HCT116 (cell line): Measurements from ENCODE around the gene MGA. TPM values are rescaled to one million over a fixed set of nuclear protein-coding genes. Genes with fewer than 3 reads are reported as not detected.

Experiments
- ATAC-seq: fragments of 200-7000 bp; cut with Tn5 transposase; 2 replicates; pipeline ENCODE4 v1.9.1; 2020; ENCODE audit warnings: mild to moderate bottlenecking, moderate library complexity
- BruUV-seq: library from RNA; stranded (reverse); fragments of 400-500 nt; replicated peaks from 2 replicates; lab custom pipeline; 2021; lab: Mats Ljungman, UMichigan
- CTCF ChIA-PET: fragments of 300-600 bp; sonication (Branson Sonifier 250); formaldehyde crosslinking; loops from one replicate; lab custom pipeline; 2021; ENCODE audit warnings: antibody characterized with exemption; lab: Charles Lee
- POLR2A ChIA-PET: fragments of 300-600, 350-600 bp; sonication (Branson Sonifier 250); formaldehyde crosslinking; loops from one replicate; lab custom pipeline; 2021; ENCODE audit warnings: antibody characterized with exemption; lab: Charles Lee
- RAD21 ChIA-PET, 2 experiments: fragments of 300-600 bp; sonication (Branson Sonifier 250); formaldehyde crosslinking; loops; one replicate each; lab custom pipeline; 2023; ENCODE audit warnings: low total read pairs in 2 of 2; ENCODE audit not compliant: uncharacterized antibody in 2 of 2, unreplicated experiment in 2 of 2, low non-redundant PET in 1 of 2; lab: Charles Lee
- DNase-seq: peaks from one replicate; pipeline ENCODE4 v3.0.0-alpha.2; 2010; ENCODE audit warnings: low read depth, low spot score
- H2AFZ ChIP-seq: fragments of 200-600 bp; shearing (Covaris generic), sonication (generic); 2 replicates; pipeline ENCODE4 v1.6.1; 2017; ENCODE audit warnings: low read depth, mixed run types, mixed read lengths, antibody characterized with exemption, low read length; ENCODE audit not compliant: poor library complexity, severe bottlenecking
- H3K27ac ChIP-seq: 2 replicates; pipeline ENCODE4 v1.5.1; 2012; ENCODE audit warnings: low read depth, low read length
- H3K27me3 ChIP-seq: fragments of 200-600 bp; sonication (generic); 2 replicates; pipeline ENCODE4 v1.6.1; 2016; ENCODE audit warnings: mixed run types, low read length, mixed read lengths; ENCODE audit not compliant: insufficient read depth
- H3K36me3 ChIP-seq, 2 experiments: fragments of 200-500 bp in 1 of 2; fragments of 200-600 bp in 1 of 2; sonication (Bioruptor generic) in 1 of 2; sonication (generic) in 1 of 2; 2 replicates each; pipeline versions ENCODE4 v1.5.1 to v1.6.1; 2014 to 2016; ENCODE audit warnings: low read length in 2 of 2, inconsistent platforms in 1 of 2, mixed read lengths in 1 of 2, mixed run types in 1 of 2; ENCODE audit not compliant: insufficient read depth in 2 of 2, control insufficient read depth in 1 of 2
- H3K4me1 ChIP-seq, 2 experiments: fragments of 200-600 bp in 1 of 2; sonication (generic) in 1 of 2; 2 replicates each; pipeline versions ENCODE4 v1.5.1 to v1.6.1; 2012 to 2017; ENCODE audit warnings: low read length in 2 of 2, inconsistent platforms in 1 of 2, mild to moderate bottlenecking in 1 of 2, mixed read lengths in 1 of 2, mixed run types in 1 of 2, moderate library complexity in 1 of 2; ENCODE audit not compliant: insufficient read depth in 2 of 2, control insufficient read depth in 1 of 2
- H3K4me2 ChIP-seq: fragments of 200-600 bp; sonication (generic); 2 replicates; pipeline ENCODE4 v1.6.1; 2017; ENCODE audit warnings: mixed run types, low read length, mixed read lengths
- H3K4me3 ChIP-seq, 2 experiments: fragments of 200-600 bp in 1 of 2; sonication (generic) in 1 of 2; replicated peaks in 1 of 2; 2 replicates each; pipeline ENCODE4 v1.5.1; 2011 to 2016; ENCODE audit warnings: low read length in 2 of 2, control low read depth in 1 of 2, low read depth in 1 of 2, mild to moderate bottlenecking in 1 of 2, mixed read lengths in 1 of 2, mixed run types in 1 of 2
- H3K79me2 ChIP-seq: fragments of 200-600 bp; sonication (generic); 2 replicates; pipeline ENCODE4 v1.6.1; 2017; ENCODE audit warnings: mild to moderate bottlenecking, mixed run types, low read length, moderate library complexity, mixed read lengths; ENCODE audit not compliant: insufficient read depth
- H3K9ac ChIP-seq: fragments of 200-600 bp; sonication (generic); 2 replicates; pipeline ENCODE4 v1.6.1; 2016; ENCODE audit warnings: low read length, mixed read lengths
- H3K9me2 ChIP-seq: fragments of 200-600 bp; sonication (generic), shearing (Covaris generic); 2 replicates; pipeline ENCODE4 v1.6.1; 2017; ENCODE audit warnings: mixed run types, mild to moderate bottlenecking, moderate library complexity; ENCODE audit not compliant: insufficient read depth
- H3K9me3 ChIP-seq, 2 experiments: fragments of 200-500 bp in 1 of 2; fragments of 200-600 bp in 1 of 2; sonication (Bioruptor generic) in 1 of 2; sonication (generic) in 1 of 2; 2 replicates each; pipeline ENCODE4 v1.6.1; 2014 to 2017; ENCODE audit warnings: low read length in 2 of 2, mixed read lengths in 2 of 2, inconsistent platforms in 1 of 2, low read depth in 1 of 2, mild to moderate bottlenecking in 1 of 2, mixed run types in 1 of 2, moderate library complexity in 1 of 2; ENCODE audit not compliant: control insufficient read depth in 1 of 2, insufficient read depth in 1 of 2
- H4K20me1 ChIP-seq: fragments of 200-600 bp; sonication (generic), shearing (Covaris generic); 2 replicates; pipeline ENCODE4 v1.6.1; 2017; ENCODE audit warnings: mixed run types, mild to moderate bottlenecking, moderate library complexity; ENCODE audit not compliant: insufficient read depth
- ATF3 ChIP-seq: IDR thresholded peaks from 2 replicates; pipeline ENCODE4 v1.6.1; 2012
- CEBPB ChIP-seq: IDR thresholded peaks from 2 replicates; pipeline ENCODE4 v1.6.1; 2012; ENCODE audit warnings: low read depth
- CTCF ChIP-seq, 3 experiments: fragments of 200-600 bp in 1 of 3; sonication (generic) in 1 of 3; IDR thresholded peaks in 2 of 3; conservative IDR thresholded peaks in 1 of 3; 2 replicates each; pipeline ENCODE4 v1.5.1; 2012 to 2017; ENCODE audit warnings: low read depth in 2 of 3, low read length in 2 of 3, antibody characterized with exemption in 1 of 3, borderline replicate concordance in 1 of 3, control low read depth in 1 of 3, mild to moderate bottlenecking in 1 of 3, mixed read lengths in 1 of 3, mixed run types in 1 of 3, moderate library complexity in 1 of 3; ENCODE audit not compliant: insufficient read depth in 1 of 3
- EGR1 ChIP-seq: IDR thresholded peaks from 2 replicates; pipeline ENCODE4 v1.6.1; 2012; ENCODE audit warnings: low read depth
- ELF1 ChIP-seq: IDR thresholded peaks from 2 replicates; pipeline ENCODE4 v1.6.1; 2012; ENCODE audit warnings: low read depth, borderline replicate concordance
- EZH2phosphoT487 ChIP-seq: fragments of 200-600 bp; IDR thresholded peaks from 2 replicates; pipeline ENCODE4 v1.6.1; 2018; ENCODE audit warnings: antibody characterized with exemption, borderline replicate concordance
- JUND ChIP-seq: IDR thresholded peaks from 2 replicates; pipeline ENCODE4 v1.6.1; 2012
- MAX ChIP-seq: IDR thresholded peaks from 2 replicates; pipeline ENCODE4 v1.6.1; 2012
- POLR2AphosphoS5 ChIP-seq: IDR thresholded peaks from 2 replicates; pipeline ENCODE4 v1.6.1; 2011; ENCODE audit warnings: mild to moderate bottlenecking, low read depth, low read length, moderate library complexity
- RAD21 ChIP-seq: IDR thresholded peaks from 2 replicates; pipeline ENCODE4 v1.6.1; 2012; ENCODE audit warnings: low read depth, mild to moderate bottlenecking
- SIN3A ChIP-seq: IDR thresholded peaks from 2 replicates; pipeline ENCODE4 v1.6.1; 2012; ENCODE audit warnings: low read depth
- SRF ChIP-seq: IDR thresholded peaks from 2 replicates; pipeline ENCODE4 v1.6.1; 2012; ENCODE audit warnings: low read depth
- TCF7L2 ChIP-seq: IDR thresholded peaks from 2 replicates; pipeline ENCODE4 v1.7.0; 2011; ENCODE audit warnings: borderline replicate concordance, inconsistent platforms; ENCODE audit not compliant: insufficient read depth, insufficient read length; ENCODE audit errors: extremely low read depth
- ZBTB33 ChIP-seq: IDR thresholded peaks from 2 replicates; pipeline ENCODE4 v1.6.1; 2011; ENCODE audit warnings: mild to moderate bottlenecking, low read length, moderate library complexity; ENCODE audit not compliant: insufficient replicate concordance; ENCODE audit errors: extremely low read depth
- ZFX ChIP-seq: fragments of 450-650 bp; IDR thresholded peaks from 2 replicates; pipeline ENCODE4 v1.6.1; 2017
- ZNF274 ChIP-seq: fragments of 200-500 bp; sonication (Bioruptor generic); IDR thresholded peaks from 2 replicates; pipeline ENCODE4 v1.6.1; 2014; ENCODE audit warnings: mild to moderate bottlenecking, low read depth, low read length, inconsistent platforms
- intact Hi-C: fragments of 100-400 bp; cut with micrococcal nuclease; formaldehyde crosslinking; loops from 2 replicates; pipeline ENCODE4 v1.10.0; 2022
- total RNA-seq: library from RNA; stranded (reverse); gene quantifications from one replicate; pipeline ENCODE4 v1.2.1, GENCODE V29; 2021; ENCODE audit not compliant: unreplicated experiment

The MGA gene
- total RNA-seq, 1 experiment from 2014 or later, result 28.9 TPM

- Histone ChIP-seq H3K9me3 (no peaks in the 10 kb centered on the region), H3K9ac (no peak overlapping the region), H4K20me1 (no peaks in the 10 kb centered on the region), H3K9me2 (no peaks in the 10 kb centered on the region), H3K27ac (no peak overlapping the region), H3K4me3 (no peak overlapping the region), H2AFZ (no peak overlapping the region), H3K79me2 (peaks cover 4% of the 10 kb centered on the region), H3K27me3 (no peaks in the 10 kb centered on the region), H3K36me3 (no peaks in the 10 kb centered on the region), H3K4me2 (no peak overlapping the region), H3K4me1 (peaks cover 20 to 38% of the 10 kb centered on the region in 2 experiments)
- ATAC-seq (no peak), DNase-seq (no peak)
- CTCF ChIA-PET, result interaction anchor here (1.0 to 4.1 kb wide), 2 partner anchors 16 to 22 kb away, joined by 4 to 22 read pairs; partner anchors contain the start of gene MAPKBP1
- POLR2A ChIA-PET, result interaction anchor here (1.0 kb wide), 1 partner anchor 106 kb away, joined by 3 read pairs; no protein-coding TSS in a partner anchor
- TF ChIP-seq ATF3 (no peak), SRF (no peak), JUND (no peak), ELF1 (no peak), CEBPB (no peak), TCF7L2 (no peak), EGR1 (no peak), RAD21 (no peak), ZNF274 (no peak), ZBTB33 (no peak), POLR2AphosphoS5 (no peak), EZH2phosphoT487 (no peak), SIN3A (no peak), MAX (no peak), ZFX (no peak), CTCF (IDR thresholded peaks at IDR 0.05 in 2 of 3, conservative IDR thresholded peaks at IDR 0.05 in 1 of 3; ENCODE audit: borderline replicate concordance in 1 of 3, insufficient read depth in 1 of 3, low read depth in 2 of 3, low read length in 2 of 3) (no peak)
- RAD21 ChIA-PET, result interaction anchor here in 1 of 2 experiments (0.6 kb wide), 1 partner anchor 15 kb away, joined by 3 read pairs; the partner anchor contains the start of gene MAPKBP1
- BruUV-seq, result no TSS peak
- intact Hi-C loops, result no loop called here
Observed at GRCh38 chr15:41789236-41789635, 129.0 kb downstream of the MGA start.
